Measurements from ENCODE around the gene EPS8L3. TPM values are rescaled to one million over a fixed set of nuclear protein-coding genes. Genes with fewer than 3 reads are reported as not detected.

Gene EPS8L3
- polyA plus RNA-seq, 1 donor = 343 TPM

- DNase-seq = no peak
- WGBS (ENCODE audit: insufficient coverage, low lambda C conversion rate) = no CpG with 5 or more reads among the region's 9 CpGs
- Histone ChIP-seq H3K9me3 (ENCODE audit: control insufficient read depth, low read depth, low read length) (no peaks in the 10 kb centered on the region), H3K27me3 (ENCODE audit: control insufficient read depth, insufficient read depth, low read length) (no peaks in the 10 kb centered on the region), H3K4me1 (ENCODE audit: control insufficient read depth, insufficient read depth, low read length) (peaks cover 30% of the 10 kb centered on the region), H3K36me3 (ENCODE audit: control insufficient read depth, insufficient read depth, low read length) (no peaks in the 10 kb centered on the region), H3K27ac (ENCODE audit: low read length) (peak overlapping the region; percentile 9), H3K4me3 (ENCODE audit: low read length) (no peak overlapping the region)
Observed at GRCh38 chr1:109787211-109787844, 23.6 kb upstream of the EPS8L3 start.

GRCh38 chr1:109786531-109787021, 22.9 kb upstream of the EPS8L3 start:
- Histone ChIP-seq H3K36me3 (ENCODE audit: control insufficient read depth, insufficient read depth, low read length) (no peaks in the 10 kb centered on the region), H3K4me3 (ENCODE audit: low read length) (no peak overlapping the region), H3K9me3 (ENCODE audit: control insufficient read depth, low read depth, low read length) (no peaks in the 10 kb centered on the region), H3K4me1 (ENCODE audit: control insufficient read depth, insufficient read depth, low read length) (peaks cover 23% of the 10 kb centered on the region), H3K27ac (ENCODE audit: low read length) (peak overlapping the region; percentile 9), H3K27me3 (ENCODE audit: control insufficient read depth, insufficient read depth, low read length) (no peaks in the 10 kb centered on the region)
- DNase-seq = peak; percentile 69 to 87
- WGBS (ENCODE audit: insufficient coverage, low lambda C conversion rate) = no CpG with 5 or more reads among the region's 6 CpGs

DNA sequence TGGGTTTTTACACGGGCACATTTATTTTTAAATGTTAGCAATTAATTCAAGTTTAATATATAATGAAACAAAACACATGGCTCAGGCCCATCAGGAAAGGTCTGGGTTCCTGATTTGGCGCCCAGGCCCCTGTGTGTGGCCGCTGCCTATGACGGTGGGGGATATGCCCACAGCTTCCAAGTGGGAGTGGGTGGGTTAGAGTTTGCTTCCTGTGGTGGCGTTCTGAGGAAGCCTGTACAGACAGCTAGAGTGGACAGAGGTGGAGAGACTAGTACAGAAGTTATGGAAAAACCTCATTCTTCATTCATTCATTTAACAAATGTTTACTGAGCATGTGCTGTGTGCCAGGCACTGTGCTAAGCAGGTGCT, 22.4 kb upstream of the EPS8L3 start:
- no peak overlapping the region for H3K27ac ChIP-seq (ENCODE audit: low read length)

GRCh38 chr1:109785446-109786111, 21.9 kb upstream of the EPS8L3 start:
- no peak for DNase-seq

More for the DNA sequence above, 22.4 kb upstream of the EPS8L3 start:
- H3K9me3 ChIP-seq (ENCODE audit: control insufficient read depth, low read depth, low read length) = peaks cover under 1% of the 10 kb centered on the region
- no peak overlapping the region for H3K4me3 ChIP-seq (ENCODE audit: low read length)
- H3K36me3 ChIP-seq (ENCODE audit: control insufficient read depth, insufficient read depth, low read length) = no peaks in the 10 kb centered on the region
- H3K27me3 ChIP-seq (ENCODE audit: control insufficient read depth, insufficient read depth, low read length) = no peaks in the 10 kb centered on the region
- no CpG with 5 or more reads among the region's 5 CpGs for WGBS (ENCODE audit: insufficient coverage, low lambda C conversion rate)
- peaks cover 19% of the 10 kb centered on the region for H3K4me1 ChIP-seq (ENCODE audit: control insufficient read depth, insufficient read depth, low read length)
- no peak for DNase-seq

GRCh38 chr1:109784551-109785252, 21.0 kb upstream of the EPS8L3 start:
- no CpG with 5 or more reads among the region's 5 CpGs for WGBS (ENCODE audit: insufficient coverage, low lambda C conversion rate)
- Histone ChIP-seq H3K27ac (ENCODE audit: low read length) (no peak overlapping the region), H3K27me3 (ENCODE audit: control insufficient read depth, insufficient read depth, low read length) (no peaks in the 10 kb centered on the region), H3K9me3 (ENCODE audit: control insufficient read depth, low read depth, low read length) (peaks cover 4% of the 10 kb centered on the region), H3K4me1 (ENCODE audit: control insufficient read depth, insufficient read depth, low read length) (peaks cover 15% of the 10 kb centered on the region), H3K36me3 (ENCODE audit: control insufficient read depth, insufficient read depth, low read length) (no peaks in the 10 kb centered on the region), H3K4me3 (ENCODE audit: low read length) (no peak overlapping the region)
- DNase-seq = no peak

More at GRCh38 chr1:109785446-109786111, 21.9 kb upstream of the EPS8L3 start:
- Histone ChIP-seq H3K27ac (ENCODE audit: low read length) (no peak overlapping the region), H3K4me1 (ENCODE audit: control insufficient read depth, insufficient read depth, low read length) (peaks cover 17% of the 10 kb centered on the region), H3K9me3 (ENCODE audit: control insufficient read depth, low read depth, low read length) (peaks cover 4% of the 10 kb centered on the region), H3K36me3 (ENCODE audit: control insufficient read depth, insufficient read depth, low read length) (no peaks in the 10 kb centered on the region), H3K27me3 (ENCODE audit: control insufficient read depth, insufficient read depth, low read length) (no peaks in the 10 kb centered on the region), H3K4me3 (ENCODE audit: low read length) (no peak overlapping the region)
- no CpG with 5 or more reads among the region's 4 CpGs for WGBS (ENCODE audit: insufficient coverage, low lambda C conversion rate)

DNA sequence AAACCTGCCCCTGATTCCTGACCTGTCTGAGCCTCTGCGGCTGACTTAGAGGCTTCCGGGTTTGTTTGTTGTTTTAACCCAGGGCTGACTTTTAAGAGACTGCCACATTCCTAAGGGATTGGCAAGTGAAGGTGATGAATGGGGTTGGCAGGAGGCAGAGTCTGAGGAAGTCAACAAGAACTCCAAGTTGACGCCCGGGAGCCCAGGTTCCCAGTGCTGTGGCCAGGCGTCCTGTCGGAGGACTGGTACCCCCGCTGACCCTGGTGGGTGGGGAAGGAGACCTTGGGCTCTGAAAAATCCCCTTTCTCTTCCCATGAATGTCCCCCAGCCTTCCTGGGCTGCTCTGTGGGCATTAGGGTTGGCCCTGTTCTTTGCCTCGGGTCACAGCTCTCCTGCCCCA, 19.7 kb upstream of the EPS8L3 start:
- Histone ChIP-seq H3K4me1 (ENCODE audit: control insufficient read depth, insufficient read depth, low read length) (peaks cover 15% of the 10 kb centered on the region), H3K27me3 (ENCODE audit: control insufficient read depth, insufficient read depth, low read length) (no peaks in the 10 kb centered on the region), H3K9me3 (ENCODE audit: control insufficient read depth, low read depth, low read length) (peaks cover 4% of the 10 kb centered on the region), H3K36me3 (ENCODE audit: control insufficient read depth, insufficient read depth, low read length) (no peaks in the 10 kb centered on the region), H3K27ac (ENCODE audit: low read length) (no peak overlapping the region), H3K4me3 (ENCODE audit: low read length) (no peak overlapping the region)
- WGBS (ENCODE audit: insufficient coverage, low lambda C conversion rate) = no CpG with 5 or more reads among the region's 8 CpGs
- DNase-seq = no peak

- H3K9me3 ChIP-seq (ENCODE audit: control insufficient read depth, low read depth, low read length) = peaks cover 4% of the 10 kb centered on the region
- WGBS (ENCODE audit: insufficient coverage, low lambda C conversion rate) = no CpG with 5 or more reads among the region's 4 CpGs
- DNase-seq = no peak
- H3K4me1 ChIP-seq (ENCODE audit: control insufficient read depth, insufficient read depth, low read length) = peaks cover 15% of the 10 kb centered on the region
- H3K36me3 ChIP-seq (ENCODE audit: control insufficient read depth, insufficient read depth, low read length) = no peaks in the 10 kb centered on the region
- H3K27me3 ChIP-seq (ENCODE audit: control insufficient read depth, insufficient read depth, low read length) = no peaks in the 10 kb centered on the region
- no peak overlapping the region for H3K4me3 ChIP-seq (ENCODE audit: low read length)
- H3K27ac ChIP-seq (ENCODE audit: low read length) = peak overlapping the region; percentile 34
Observed at GRCh38 chr1:109782927-109783326, 19.2 kb upstream of the EPS8L3 start.

DNA sequence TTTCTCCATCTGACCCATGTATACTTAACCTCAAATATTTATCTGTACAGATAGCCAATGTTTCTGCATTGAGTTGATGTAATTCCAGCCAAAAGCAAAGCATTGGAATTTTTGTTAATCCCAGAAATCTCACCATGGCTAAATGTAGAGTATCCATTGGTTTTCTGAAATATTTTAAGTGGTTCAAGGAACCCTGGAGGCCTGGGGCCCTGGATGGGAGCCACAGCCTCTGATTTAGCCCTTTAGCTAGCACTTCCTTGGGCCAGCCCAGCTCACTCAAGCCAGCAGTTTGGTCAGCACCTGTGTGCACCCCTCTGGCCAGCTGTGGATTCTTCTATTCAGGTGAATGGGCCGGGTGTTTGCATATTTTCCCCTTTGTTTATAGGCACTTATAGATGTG, 18.8 kb upstream of the EPS8L3 start:
- Histone ChIP-seq H3K27me3 (ENCODE audit: control insufficient read depth, insufficient read depth, low read length) (no peaks in the 10 kb centered on the region), H3K36me3 (ENCODE audit: control insufficient read depth, insufficient read depth, low read length) (no peaks in the 10 kb centered on the region), H3K9me3 (ENCODE audit: control insufficient read depth, low read depth, low read length) (peaks cover 4% of the 10 kb centered on the region), H3K4me1 (ENCODE audit: control insufficient read depth, insufficient read depth, low read length) (peaks cover 15% of the 10 kb centered on the region), H3K4me3 (ENCODE audit: low read length) (no peak overlapping the region), H3K27ac (ENCODE audit: low read length) (peak overlapping the region; percentile 34)
- no peak for DNase-seq
- WGBS (ENCODE audit: insufficient coverage, low lambda C conversion rate) = no CpG with 5 or more reads among the region's 1 CpG

DNA sequence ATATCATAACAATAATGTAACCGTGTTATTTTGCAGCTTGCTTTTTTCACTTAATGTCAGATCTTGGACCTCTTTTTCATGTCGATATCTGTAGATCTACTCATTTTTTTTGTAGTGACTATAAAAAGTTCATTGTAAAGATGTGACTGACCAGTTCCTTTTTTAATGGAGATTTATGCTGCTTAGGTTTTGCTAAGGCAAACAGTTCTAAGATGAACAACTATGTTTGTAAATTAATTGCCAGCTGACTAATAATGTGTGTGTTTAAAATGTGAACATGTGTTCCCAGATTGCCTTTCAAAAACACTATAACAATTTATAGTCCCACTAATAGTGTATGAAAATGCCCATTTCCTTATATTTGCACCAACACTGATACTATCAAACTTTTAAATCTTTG, 18.1 kb upstream of the EPS8L3 start:
- Histone ChIP-seq H3K27me3 (ENCODE audit: control insufficient read depth, insufficient read depth, low read length) (no peaks in the 10 kb centered on the region), H3K4me1 (ENCODE audit: control insufficient read depth, insufficient read depth, low read length) (peaks cover 12% of the 10 kb centered on the region), H3K4me3 (ENCODE audit: low read length) (no peak overlapping the region), H3K36me3 (ENCODE audit: control insufficient read depth, insufficient read depth, low read length) (no peaks in the 10 kb centered on the region), H3K27ac (ENCODE audit: low read length) (no peak overlapping the region), H3K9me3 (ENCODE audit: control insufficient read depth, low read depth, low read length) (peaks cover 4% of the 10 kb centered on the region)
- WGBS (ENCODE audit: insufficient coverage, low lambda C conversion rate) = 63% methylated on average over 2 of the region's 2 CpGs
- no peak for DNase-seq

GRCh38 chr1:109780982-109781381, 17.3 kb upstream of the EPS8L3 start:
- H3K27ac ChIP-seq (ENCODE audit: low read length) = no peak overlapping the region
- H3K27me3 ChIP-seq (ENCODE audit: control insufficient read depth, insufficient read depth, low read length) = no peaks in the 10 kb centered on the region
- WGBS (ENCODE audit: insufficient coverage, low lambda C conversion rate) = no CpG with 5 or more reads among the region's 1 CpG
- H3K4me3 ChIP-seq (ENCODE audit: low read length) = no peak overlapping the region
- peaks cover 4% of the 10 kb centered on the region for H3K9me3 ChIP-seq (ENCODE audit: control insufficient read depth, low read depth, low read length)
- no peak for DNase-seq
- no peaks in the 10 kb centered on the region for H3K36me3 ChIP-seq (ENCODE audit: control insufficient read depth, insufficient read depth, low read length)
- H3K4me1 ChIP-seq (ENCODE audit: control insufficient read depth, insufficient read depth, low read length) = peaks cover 4% of the 10 kb centered on the region
